SH-SY5Y (cell line): ENCODE measurements around the gene IGFBP7.

Experiments
- GATA2 ChIP-seq: IDR thresholded peaks from 2 replicates; pipeline ENCODE4 v1.6.1; 2011; ENCODE audit warnings: mild to moderate bottlenecking, low read depth, low read length
- GATA3 ChIP-seq: IDR thresholded peaks from 2 replicates; pipeline ENCODE4 v1.6.1; 2011; ENCODE audit warnings: low read depth, mild to moderate bottlenecking, low read length, moderate library complexity

DNA sequence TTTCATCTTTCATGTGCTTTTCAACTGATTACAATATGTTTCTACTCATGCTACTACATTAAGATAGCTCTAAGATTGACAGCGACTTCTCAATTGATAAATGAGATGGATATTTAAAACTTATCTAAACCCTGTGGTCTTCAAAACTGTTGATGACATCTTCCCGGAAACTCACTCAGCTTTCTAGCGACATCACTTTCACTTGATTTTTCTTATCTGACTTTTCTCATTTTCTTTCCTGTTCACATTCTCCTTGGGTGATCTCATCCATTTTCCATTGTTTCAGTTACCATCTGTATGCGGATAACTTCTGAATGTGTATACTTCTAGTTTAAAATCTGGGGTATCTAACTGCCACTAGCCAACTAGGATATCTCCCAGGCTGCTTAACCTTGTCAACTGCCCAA lies 128.4 kb downstream of the IGFBP7 start:
- no peak for TF ChIP-seq GATA2
- no peak for TF ChIP-seq GATA3
